GM19239 (cell line): ENCODE results near the gene BTBD1.
A peak's percentile ranks its signal among the peaks of the same experiment; 100 is the strongest.

Experiments used
- DNase-seq: peaks from one replicate; pipeline ENCODE4 v3.0.0; 2011; ENCODE audit warnings: low spot score; ENCODE audit not compliant: insufficient read length
- FAIRE-seq: peaks from 2 replicates; lab custom pipeline; 2011; peaks lifted over from hg19 to GRCh38; lab: Jason Lieb, UNC

Gene BTBD1

GRCh38 chr15:82999905-83000671 is 67.0 kb downstream of the BTBD1 start:
- FAIRE-seq, result peak; percentile 81
- peak; percentile 65 for DNase-seq

- DNase-seq (no peak), FAIRE-seq (no peak)
Measured at GRCh38 chr15:82999426-82999825, 67.6 kb downstream of the BTBD1 start.

- FAIRE-seq, result no peak
- DNase-seq, result no peak
Measured at GRCh38 chr15:82995938-82996337, 71.1 kb downstream of the BTBD1 start.

- DNase-seq, result no peak
- FAIRE-seq, result no peak
Measured at GRCh38 chr15:82995076-82995475, 72.0 kb downstream of the BTBD1 start.

GRCh38 chr15:82993144-82993543 is 73.9 kb downstream of the BTBD1 start:
- DNase-seq (no peak), FAIRE-seq (no peak)

GRCh38 chr15:82992436-82992998 is 74.5 kb downstream of the BTBD1 start:
- FAIRE-seq, result no peak
- DNase-seq, result no peak

- DNase-seq (peak; percentile 34), FAIRE-seq (no peak)
Measured at GRCh38 chr15:82986442-82986780, 80.6 kb downstream of the BTBD1 start.

GRCh38 chr15:82985688-82986441 is 81.2 kb downstream of the BTBD1 start, which contains the start of gene RAMAC:
TSS of gene RAMAC (plus strand) at chr15:82986210. CDS start at chr15:82989019, 2,809 bp downstream.
- DNase-seq, result peak; percentile 88
- peak; percentile 98 for FAIRE-seq

GRCh38 chr15:82980981-82981380 is 86.1 kb downstream of the BTBD1 start:
- DNase-seq, result no peak
- FAIRE-seq, result no peak

GRCh38 chr15:82979726-82980125 is 87.3 kb downstream of the BTBD1 start:
- FAIRE-seq, result no peak
- no peak for DNase-seq

- FAIRE-seq, result no peak
- no peak for DNase-seq
Measured at GRCh38 chr15:82978438-82978837, 88.6 kb downstream of the BTBD1 start.

GRCh38 chr15:82977076-82977475 is 90.0 kb downstream of the BTBD1 start:
- no peak for DNase-seq

GRCh38 chr15:82972990-82973389 is 94.1 kb downstream of the BTBD1 start:
- DNase-seq, result no peak
- FAIRE-seq, result no peak

More at GRCh38 chr15:82977076-82977475, 90.0 kb downstream of the BTBD1 start:
- FAIRE-seq, result no peak

- DNase-seq (no peak), FAIRE-seq (no peak)
Measured at GRCh38 chr15:82971218-82971984, 95.7 kb downstream of the BTBD1 start.

- no peak for FAIRE-seq
- no peak for DNase-seq
Measured at GRCh38 chr15:82970696-82971095, 96.4 kb downstream of the BTBD1 start.

GRCh38 chr15:82970078-82970686 is 96.9 kb downstream of the BTBD1 start:
- FAIRE-seq, result no peak
- DNase-seq, result no peak

- FAIRE-seq, result no peak
Measured at GRCh38 chr15:82969353-82969752, 97.7 kb downstream of the BTBD1 start.

GRCh38 chr15:82968066-82968465 is 99.0 kb downstream of the BTBD1 start:
- no peak for FAIRE-seq
- no peak for DNase-seq

More at GRCh38 chr15:82969353-82969752, 97.7 kb downstream of the BTBD1 start:
- DNase-seq, result no peak

- peak; percentile 17 for DNase-seq
Measured at GRCh38 chr15:82966671-82967071, 100.4 kb downstream of the BTBD1 start.

More at GRCh38 chr15:82966671-82967071, 100.4 kb downstream of the BTBD1 start:
- peak; percentile 70 for FAIRE-seq
